GM21825 (cell line): ENCODE measurements around the gene SDC3.

ENCODE experiments used
- ATAC-seq: cut with Tn5 transposase; IDR thresholded peaks from one replicate; pipeline ENCODE4 v1.9.1; 2021; ENCODE audit warnings: mild to moderate bottlenecking, moderate library complexity; ENCODE audit not compliant: unreplicated experiment

SDC3 gene

GRCh38 chr1:30855686-30856259, 52.8 kb downstream of the SDC3 start:
- ATAC-seq = no peak

- no peak for ATAC-seq
Observed at GRCh38 chr1:30853350-30853749, 55.2 kb downstream of the SDC3 start.

GRCh38 chr1:30852026-30852425, 56.5 kb downstream of the SDC3 start:
- ATAC-seq = no peak

GRCh38 chr1:30851286-30851685, 57.3 kb downstream of the SDC3 start:
- ATAC-seq = no peak

GRCh38 chr1:30850607-30851006, 58.0 kb downstream of the SDC3 start:
- no peak for ATAC-seq

GRCh38 chr1:30848130-30848529, 60.4 kb downstream of the SDC3 start:
- ATAC-seq = no peak

- ATAC-seq = no peak
Observed at GRCh38 chr1:30847358-30847972, 61.1 kb downstream of the SDC3 start.

- ATAC-seq = no peak
Observed at GRCh38 chr1:30846587-30846986, 62.0 kb downstream of the SDC3 start.

- ATAC-seq = no peak
Observed at GRCh38 chr1:30845904-30846290, 62.7 kb downstream of the SDC3 start.

- no peak for ATAC-seq
Observed at GRCh38 chr1:30845237-30845903, 63.2 kb downstream of the SDC3 start.

- ATAC-seq = no peak
Observed at GRCh38 chr1:30844631-30845030, 63.9 kb downstream of the SDC3 start.

GRCh38 chr1:30842697-30843354, 65.7 kb downstream of the SDC3 start:
- ATAC-seq = no peak

GRCh38 chr1:30840904-30841598, 67.5 kb downstream of the SDC3 start:
- no peak for ATAC-seq

GRCh38 chr1:30839827-30840359, 68.7 kb downstream of the SDC3 start:
- no peak for ATAC-seq

GRCh38 chr1:30838996-30839395, 69.6 kb downstream of the SDC3 start:
- ATAC-seq = no peak

GRCh38 chr1:30837653-30838052, 70.9 kb downstream of the SDC3 start:
- no peak for ATAC-seq

- no peak for ATAC-seq
Observed at GRCh38 chr1:30834253-30834652, 74.3 kb downstream of the SDC3 start.

- no peak for ATAC-seq
Observed at GRCh38 chr1:30830537-30830936, 78.0 kb downstream of the SDC3 start.

GRCh38 chr1:30829889-30830288, 78.7 kb downstream of the SDC3 start:
- no peak for ATAC-seq

GRCh38 chr1:30824736-30825429, 83.7 kb downstream of the SDC3 start:
- no peak for ATAC-seq
